ENCODE results near the gene TYW5.

- TF ChIP-seq, protein P1, sequence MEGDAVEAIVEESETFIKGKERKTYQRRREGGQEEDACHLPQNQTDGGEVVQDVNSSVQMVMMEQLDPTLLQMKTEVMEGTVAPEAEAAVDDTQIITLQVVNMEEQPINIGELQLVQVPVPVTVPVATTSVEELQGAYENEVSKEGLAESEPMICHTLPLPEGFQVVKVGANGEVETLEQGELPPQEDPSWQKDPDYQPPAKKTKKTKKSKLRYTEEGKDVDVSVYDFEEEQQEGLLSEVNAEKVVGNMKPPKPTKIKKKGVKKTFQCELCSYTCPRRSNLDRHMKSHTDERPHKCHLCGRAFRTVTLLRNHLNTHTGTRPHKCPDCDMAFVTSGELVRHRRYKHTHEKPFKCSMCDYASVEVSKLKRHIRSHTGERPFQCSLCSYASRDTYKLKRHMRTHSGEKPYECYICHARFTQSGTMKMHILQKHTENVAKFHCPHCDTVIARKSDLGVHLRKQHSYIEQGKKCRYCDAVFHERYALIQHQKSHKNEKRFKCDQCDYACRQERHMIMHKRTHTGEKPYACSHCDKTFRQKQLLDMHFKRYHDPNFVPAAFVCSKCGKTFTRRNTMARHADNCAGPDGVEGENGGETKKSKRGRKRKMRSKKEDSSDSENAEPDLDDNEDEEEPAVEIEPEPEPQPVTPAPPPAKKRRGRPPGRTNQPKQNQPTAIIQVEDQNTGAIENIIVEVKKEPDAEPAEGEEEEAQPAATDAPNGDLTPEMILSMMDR (IDR thresholded peaks at IDR 0.05) = peak; percentile 72 to 95 (median 90)
- no peak for TF ChIP-seq POLR2A (IDR thresholded peaks at IDR 0.05)
These were observed 24.7 kb upstream of the TYW5 start for GRCh38 chr2:199979832-199980628.

All from esophagus squamous epithelium (tissue), 4 donors.